Stimulated activated CD8-positive, alpha-beta memory T cell treated with anti-CD3 and anti-CD28 coated beads, Interleukin-7, amount 100 ng/mL, for 24 hours (primary cell): ENCODE data around the gene EEA1.

Experiments
- DNase-seq: peaks from one replicate; pipeline ENCODE4 v3.0.0-alpha.2; 2020; ENCODE audit warnings: low read depth

Gene EEA1

GRCh38 chr12:92938018-92938417 is 8.9 kb upstream of the EEA1 start:
- no peak for DNase-seq

GRCh38 chr12:92933606-92934005 is 4.5 kb upstream of the EEA1 start:
- no peak for DNase-seq

GRCh38 chr12:92930421-92930820 is 1.3 kb upstream of the EEA1 start:
- no peak for DNase-seq

- no peak for DNase-seq
Measured at GRCh38 chr12:92929983-92930382, 888 bp upstream of the EEA1 start.

GRCh38 chr12:92928421-92928961 is 604 bp downstream of the EEA1 start:
- peak; percentile 14 for DNase-seq

- DNase-seq = no peak
Measured at GRCh38 chr12:92927436-92928281, 1.4 kb downstream of the EEA1 start.

GRCh38 chr12:92927055-92927435 is 2.0 kb downstream of the EEA1 start:
- DNase-seq = peak; percentile 23

- no peak for DNase-seq
Measured at GRCh38 chr12:92926549-92926948, 2.5 kb downstream of the EEA1 start.

- DNase-seq = no peak
Measured at GRCh38 chr12:92921877-92922276, 7.2 kb downstream of the EEA1 start.

- DNase-seq = no peak
Measured at GRCh38 chr12:92915365-92915764, 13.7 kb downstream of the EEA1 start.

- DNase-seq = no peak
Measured at GRCh38 chr12:92914170-92914569, 14.9 kb downstream of the EEA1 start.

- no peak for DNase-seq
Measured at GRCh38 chr12:92912672-92913071, 16.4 kb downstream of the EEA1 start.

- no peak for DNase-seq
Measured at GRCh38 chr12:92912052-92912451, 17.0 kb downstream of the EEA1 start.

- no peak for DNase-seq
Measured at GRCh38 chr12:92911339-92911738, 17.8 kb downstream of the EEA1 start.

- DNase-seq = no peak
Measured at GRCh38 chr12:92908108-92908507, 21.0 kb downstream of the EEA1 start.

GRCh38 chr12:92905811-92906554 is 23.1 kb downstream of the EEA1 start:
- no peak for DNase-seq

GRCh38 chr12:92905258-92905810 is 23.8 kb downstream of the EEA1 start:
- no peak for DNase-seq

- no peak for DNase-seq
Measured at GRCh38 chr12:92900941-92901340, 28.2 kb downstream of the EEA1 start.

GRCh38 chr12:92899386-92900001 is 29.6 kb downstream of the EEA1 start:
- DNase-seq = no peak

GRCh38 chr12:92898755-92899154 is 30.3 kb downstream of the EEA1 start:
- DNase-seq = no peak

GRCh38 chr12:92897844-92898243 is 31.3 kb downstream of the EEA1 start:
- DNase-seq = no peak

- DNase-seq = no peak
Measured at GRCh38 chr12:92890601-92891106, 38.4 kb downstream of the EEA1 start.
